SK-N-SH (cell line): Measurements from ENCODE around the gene NAPG.
"Not testable (repeated sequence)": the region's sequence is repeated elsewhere in the genome, so short reads cannot be mapped to it uniquely, and the experiment has no call there.

ENCODE experiments used
- RAD21 ChIP-seq: IDR thresholded peaks from 2 replicates; pipeline ENCODE4 v1.6.1; 2012; ENCODE audit warnings: mild to moderate bottlenecking, low read length
- TF ChIP-seq, protein P1 (sequence below): IDR thresholded peaks from 2 replicates; pipeline ENCODE4 v1.4.0; 2012; ENCODE audit warnings: low read depth

GRCh38 chr18:10578573-10578899, 52.7 kb downstream of the NAPG start:
- not testable (repeated sequence) for TF ChIP-seq RAD21
- TF ChIP-seq, protein P1, sequence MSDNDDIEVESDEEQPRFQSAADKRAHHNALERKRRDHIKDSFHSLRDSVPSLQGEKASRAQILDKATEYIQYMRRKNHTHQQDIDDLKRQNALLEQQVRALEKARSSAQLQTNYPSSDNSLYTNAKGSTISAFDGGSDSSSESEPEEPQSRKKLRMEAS: not testable (repeated sequence)
